ENCODE measurements around the gene ADAMTS14. TPM values are rescaled to one million over a fixed set of nuclear protein-coding genes. Genes with fewer than 3 reads are reported as not detected.

The ADAMTS14 gene
- total RNA-seq, 1 donor from 2014 or later = 0.61 TPM

- DNase-seq (ENCODE audit: low spot score) = no peak
Measured at GRCh38 chr10:70728328-70728727, 56.0 kb downstream of the ADAMTS14 start.

- DNase-seq (ENCODE audit: low spot score) = no peak
Measured at GRCh38 chr10:70729763-70730357, 57.6 kb downstream of the ADAMTS14 start.

GRCh38 chr10:70730955-70731354, 58.6 kb downstream of the ADAMTS14 start:
- no peak for DNase-seq (ENCODE audit: low spot score)

GRCh38 chr10:70732569-70732968, 60.3 kb downstream of the ADAMTS14 start:
- DNase-seq (ENCODE audit: low spot score) = no peak

- no peak for DNase-seq (ENCODE audit: low spot score)
Measured at GRCh38 chr10:70733051-70733450, 60.7 kb downstream of the ADAMTS14 start.

GRCh38 chr10:70735161-70735560, 62.9 kb downstream of the ADAMTS14 start:
- DNase-seq (ENCODE audit: low spot score) = no peak

GRCh38 chr10:70736525-70736924, 64.2 kb downstream of the ADAMTS14 start:
- no peak for DNase-seq (ENCODE audit: low spot score)

- no peak for DNase-seq (ENCODE audit: low spot score)
Measured at GRCh38 chr10:70737250-70737649, 64.9 kb downstream of the ADAMTS14 start.

GRCh38 chr10:70738006-70738760, 65.9 kb downstream of the ADAMTS14 start:
- DNase-seq (ENCODE audit: low spot score) = no peak

- DNase-seq (ENCODE audit: low spot score) = no peak
Measured at GRCh38 chr10:70738761-70739121, 66.4 kb downstream of the ADAMTS14 start.

- no peak for DNase-seq (ENCODE audit: low spot score)
Measured at GRCh38 chr10:70740406-70741288, 68.3 kb downstream of the ADAMTS14 start.

- no peak for DNase-seq (ENCODE audit: low spot score)
Measured at GRCh38 chr10:70742537-70743429, 70.5 kb downstream of the ADAMTS14 start.

GRCh38 chr10:70743430-70743788, 71.1 kb downstream of the ADAMTS14 start:
- no peak for DNase-seq (ENCODE audit: low spot score)

GRCh38 chr10:70743879-70744278, 71.6 kb downstream of the ADAMTS14 start:
- no peak for DNase-seq (ENCODE audit: low spot score)

- no peak for DNase-seq (ENCODE audit: low spot score)
Measured at GRCh38 chr10:70744617-70745143, 72.4 kb downstream of the ADAMTS14 start.

- DNase-seq (ENCODE audit: low spot score) = no peak
Measured at GRCh38 chr10:70745555-70745954, 73.2 kb downstream of the ADAMTS14 start.

- DNase-seq (ENCODE audit: low spot score) = no peak
Measured at GRCh38 chr10:70747192-70747965, 75.1 kb downstream of the ADAMTS14 start.

- no peak for DNase-seq (ENCODE audit: low spot score)
Measured at GRCh38 chr10:70748305-70748704, 76.0 kb downstream of the ADAMTS14 start.

- DNase-seq (ENCODE audit: low spot score) = no peak
Measured at GRCh38 chr10:70748801-70749573, 76.7 kb downstream of the ADAMTS14 start.
